ENCODE measurements around the gene TBX18. TPM values are rescaled to one million over a fixed set of nuclear protein-coding genes. Genes with fewer than 3 reads are reported as not detected.
A peak's percentile ranks its signal among the peaks of the same experiment; 100 is the strongest.

Gene TBX18
- total and polyA plus RNA-seq, 9 of the 15 experiments (the other 6 are each of a cell fraction or from before 2014, with no cell fraction given) = 4.0 to 36.1 (median 20.7) TPM

GRCh38 chr6:84641076-84641475, 123.3 kb downstream of the TBX18 start:
- no TSS peak for BruUV-seq (replicated peaks)
- DNase-seq (ENCODE audit: extremely low read depth in 1 of 4, low spot score in 3 of 4) (no peak), FAIRE-seq (no peak), ATAC-seq (no peak)
- no peaks in the 10 kb centered on the region for H3K9me1 ChIP-seq (ENCODE audit: control insufficient read depth, insufficient read depth, low read length)
- 0% methylated on average over 4 of the region's 4 CpGs for WGBS (ENCODE audit: insufficient coverage, low coverage, missing lambda C conversion rate)
- no peak overlapping the region for H3K4me3 ChIP-seq
- ChIA-PET CTCF (ENCODE audit: low intra/inter-chr PET ratio) (no interaction called here), POLR2A (no interaction called here)
- H3K9me3 ChIP-seq (replicated peaks; ENCODE audit: control insufficient read depth, insufficient read depth, low read depth, low read length) = no peaks in the 10 kb centered on the region
- intact Hi-C loops (cut with micrococcal nuclease) = no loop called here
- no peaks in the 10 kb centered on the region for H3K4me1 ChIP-seq (replicated peaks in 1 of 2; ENCODE audit: control insufficient read depth in 2 of 2, insufficient read depth in 2 of 2, low read length in 2 of 2)
- H3K79me2 ChIP-seq (ENCODE audit: control insufficient read depth, insufficient read depth, low read length) = no peaks in the 10 kb centered on the region
- H3K9ac ChIP-seq (ENCODE audit: insufficient read depth in 1 of 2, low read depth in 2 of 2, low read length in 2 of 2) = no peak overlapping the region
- in situ Hi-C loops (cut with MboI) = no loop called here
- H3K27me3 ChIP-seq (ENCODE audit: control insufficient read depth in 2 of 2, insufficient read depth in 2 of 2, low read length in 2 of 2) = no peaks in the 10 kb centered on the region; a peak in 1 of 5 replicates
- H3K27ac ChIP-seq (ENCODE audit: extremely low read depth, low read depth, low read length) = no peak overlapping the region
- H3K4me2 ChIP-seq (ENCODE audit: insufficient read depth, low read length) = no peak overlapping the region
- no peak overlapping the region for H2AFZ ChIP-seq (ENCODE audit: low read depth, low read length)
- no peaks in the 10 kb centered on the region for H4K20me1 ChIP-seq (replicated peaks; ENCODE audit: control insufficient read depth, insufficient read depth, low read length)
- no peaks in the 10 kb centered on the region for H3K36me3 ChIP-seq (ENCODE audit: control insufficient read depth, insufficient read depth, low read length)
- TF ChIP-seq ZNF699 (CRISPR knock-in tag; IDR thresholded peaks at IDR 0.05; ENCODE audit: insufficient replicate concordance) (no peak), CREB1 (IDR thresholded peaks at IDR 0.05) (no peak), CREB1 (CRISPR knock-in tag; IDR thresholded peaks at IDR 0.05) (no peak), ZNF696 (CRISPR knock-in tag; conservative IDR thresholded peaks at IDR 0.05) (no peak), ZKSCAN3 (CRISPR knock-in tag; IDR thresholded peaks at IDR 0.05) (no peak), HDAC6 (IDR thresholded peaks at IDR 0.05; ENCODE audit: low read depth, low read length) (no peak), ZNF511 (CRISPR knock-in tag; IDR thresholded peaks at IDR 0.05) (no peak), TARDBP (IDR thresholded peaks at IDR 0.05) (no peak), SOX6 (IDR thresholded peaks at IDR 0.05) (0 out of 2 replicates have a peak, but pooled peaks have one; percentile 15), LEF1 (IDR thresholded peaks at IDR 0.05) (no peak), CBFA2T3 (IDR thresholded peaks at IDR 0.05) (0 out of 2 replicates have a peak, but pooled peaks have one; percentile 10), BHLHE40 (IDR thresholded peaks at IDR 0.05; ENCODE audit: low read length) (0 out of 2 replicates have a peak, but pooled peaks have one; percentile 6)
- TF ChIP-seq, protein P1, sequence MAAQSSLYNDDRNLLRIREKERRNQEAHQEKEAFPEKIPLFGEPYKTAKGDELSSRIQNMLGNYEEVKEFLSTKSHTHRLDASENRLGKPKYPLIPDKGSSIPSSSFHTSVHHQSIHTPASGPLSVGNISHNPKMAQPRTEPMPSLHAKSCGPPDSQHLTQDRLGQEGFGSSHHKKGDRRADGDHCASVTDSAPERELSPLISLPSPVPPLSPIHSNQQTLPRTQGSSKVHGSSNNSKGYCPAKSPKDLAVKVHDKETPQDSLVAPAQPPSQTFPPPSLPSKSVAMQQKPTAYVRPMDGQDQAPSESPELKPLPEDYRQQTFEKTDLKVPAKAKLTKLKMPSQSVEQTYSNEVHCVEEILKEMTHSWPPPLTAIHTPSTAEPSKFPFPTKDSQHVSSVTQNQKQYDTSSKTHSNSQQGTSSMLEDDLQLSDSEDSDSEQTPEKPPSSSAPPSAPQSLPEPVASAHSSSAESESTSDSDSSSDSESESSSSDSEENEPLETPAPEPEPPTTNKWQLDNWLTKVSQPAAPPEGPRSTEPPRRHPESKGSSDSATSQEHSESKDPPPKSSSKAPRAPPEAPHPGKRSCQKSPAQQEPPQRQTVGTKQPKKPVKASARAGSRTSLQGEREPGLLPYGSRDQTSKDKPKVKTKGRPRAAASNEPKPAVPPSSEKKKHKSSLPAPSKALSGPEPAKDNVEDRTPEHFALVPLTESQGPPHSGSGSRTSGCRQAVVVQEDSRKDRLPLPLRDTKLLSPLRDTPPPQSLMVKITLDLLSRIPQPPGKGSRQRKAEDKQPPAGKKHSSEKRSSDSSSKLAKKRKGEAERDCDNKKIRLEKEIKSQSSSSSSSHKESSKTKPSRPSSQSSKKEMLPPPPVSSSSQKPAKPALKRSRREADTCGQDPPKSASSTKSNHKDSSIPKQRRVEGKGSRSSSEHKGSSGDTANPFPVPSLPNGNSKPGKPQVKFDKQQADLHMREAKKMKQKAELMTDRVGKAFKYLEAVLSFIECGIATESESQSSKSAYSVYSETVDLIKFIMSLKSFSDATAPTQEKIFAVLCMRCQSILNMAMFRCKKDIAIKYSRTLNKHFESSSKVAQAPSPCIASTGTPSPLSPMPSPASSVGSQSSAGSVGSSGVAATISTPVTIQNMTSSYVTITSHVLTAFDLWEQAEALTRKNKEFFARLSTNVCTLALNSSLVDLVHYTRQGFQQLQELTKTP (IDR thresholded peaks at IDR 0.05; ENCODE audit: low read depth in 1 of 2, partially characterized antibody in 2 of 2) = no peak
- TF ChIP-seq, protein P2, sequence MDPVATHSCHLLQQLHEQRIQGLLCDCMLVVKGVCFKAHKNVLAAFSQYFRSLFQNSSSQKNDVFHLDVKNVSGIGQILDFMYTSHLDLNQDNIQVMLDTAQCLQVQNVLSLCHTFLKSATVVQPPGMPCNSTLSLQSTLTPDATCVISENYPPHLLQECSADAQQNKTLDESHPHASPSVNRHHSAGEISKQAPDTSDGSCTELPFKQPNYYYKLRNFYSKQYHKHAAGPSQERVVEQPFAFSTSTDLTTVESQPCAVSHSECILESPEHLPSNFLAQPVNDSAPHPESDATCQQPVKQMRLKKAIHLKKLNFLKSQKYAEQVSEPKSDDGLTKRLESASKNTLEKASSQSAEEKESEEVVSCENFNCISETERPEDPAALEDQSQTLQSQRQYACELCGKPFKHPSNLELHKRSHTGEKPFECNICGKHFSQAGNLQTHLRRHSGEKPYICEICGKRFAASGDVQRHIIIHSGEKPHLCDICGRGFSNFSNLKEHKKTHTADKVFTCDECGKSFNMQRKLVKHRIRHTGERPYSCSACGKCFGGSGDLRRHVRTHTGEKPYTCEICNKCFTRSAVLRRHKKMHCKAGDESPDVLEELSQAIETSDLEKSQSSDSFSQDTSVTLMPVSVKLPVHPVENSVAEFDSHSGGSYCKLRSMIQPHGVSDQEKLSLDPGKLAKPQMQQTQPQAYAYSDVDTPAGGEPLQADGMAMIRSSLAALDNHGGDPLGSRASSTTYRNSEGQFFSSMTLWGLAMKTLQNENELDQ (CRISPR knock-in tag; IDR thresholded peaks at IDR 0.05; ENCODE audit: borderline replicate concordance) = no peak
- TF ChIP-seq, protein P3, sequence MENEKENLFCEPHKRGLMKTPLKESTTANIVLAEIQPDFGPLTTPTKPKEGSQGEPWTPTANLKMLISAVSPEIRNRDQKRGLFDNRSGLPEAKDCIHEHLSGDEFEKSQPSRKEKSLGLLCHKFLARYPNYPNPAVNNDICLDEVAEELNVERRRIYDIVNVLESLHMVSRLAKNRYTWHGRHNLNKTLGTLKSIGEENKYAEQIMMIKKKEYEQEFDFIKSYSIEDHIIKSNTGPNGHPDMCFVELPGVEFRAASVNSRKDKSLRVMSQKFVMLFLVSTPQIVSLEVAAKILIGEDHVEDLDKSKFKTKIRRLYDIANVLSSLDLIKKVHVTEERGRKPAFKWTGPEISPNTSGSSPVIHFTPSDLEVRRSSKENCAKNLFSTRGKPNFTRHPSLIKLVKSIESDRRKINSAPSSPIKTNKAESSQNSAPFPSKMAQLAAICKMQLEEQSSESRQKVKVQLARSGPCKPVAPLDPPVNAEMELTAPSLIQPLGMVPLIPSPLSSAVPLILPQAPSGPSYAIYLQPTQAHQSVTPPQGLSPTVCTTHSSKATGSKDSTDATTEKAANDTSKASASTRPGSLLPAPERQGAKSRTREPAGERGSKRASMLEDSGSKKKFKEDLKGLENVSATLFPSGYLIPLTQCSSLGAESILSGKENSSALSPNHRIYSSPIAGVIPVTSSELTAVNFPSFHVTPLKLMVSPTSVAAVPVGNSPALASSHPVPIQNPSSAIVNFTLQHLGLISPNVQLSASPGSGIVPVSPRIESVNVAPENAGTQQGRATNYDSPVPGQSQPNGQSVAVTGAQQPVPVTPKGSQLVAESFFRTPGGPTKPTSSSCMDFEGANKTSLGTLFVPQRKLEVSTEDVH (IDR thresholded peaks at IDR 0.05; ENCODE audit: low read depth, partially characterized antibody) = no peak
